ENCODE data around the gene CNKSR3. TPM values are rescaled to one million over a fixed set of nuclear protein-coding genes. Genes with fewer than 3 reads are reported as not detected.

The CNKSR3 gene
- total RNA-seq, 1 experiment from 2014 or later = 5.6 TPM

GRCh38 chr6:154478021-154478700 is 32.3 kb downstream of the CNKSR3 start:
- H3K79me2 ChIP-seq (ENCODE audit: insufficient read depth, low read length) = no peaks in the 10 kb centered on the region
- no peaks in the 10 kb centered on the region; a peak in 1 of 7 replicates for H3K36me3 Mint-ChIP-seq (ENCODE audit: insufficient read depth in 1 of 3, low read depth in 3 of 3)
- H4K8ac ChIP-seq (replicated peaks; ENCODE audit: insufficient read length, low read depth, low read length) = no peak overlapping the region
- H4K20me1 ChIP-seq (ENCODE audit: control insufficient read depth, insufficient read depth, insufficient read length) = peaks cover 2% of the 10 kb centered on the region
- no CpG with 5 or more reads among the region's 12 CpGs for whole genome bisulfite sequencing (ENCODE audit: extremely low coverage, insufficient read length, low lambda C conversion rate)
- H2BK20ac ChIP-seq (ENCODE audit: low read depth, low read length, poor library complexity, severe bottlenecking) = no peak overlapping the region
- H2AFZ ChIP-seq (ENCODE audit: low read length) = no peak overlapping the region
- no peak overlapping the region for H3K4ac ChIP-seq (ENCODE audit: low read depth, low read length)
- no peak overlapping the region for H3K18ac ChIP-seq (ENCODE audit: insufficient read length, low read depth, low read length)
- H3K27ac Mint-ChIP-seq = peak overlapping the region in 1 of 3 experiments; percentile 89; a peak in 2 of 7 replicates
- no peak overlapping the region for H3K4me3 Mint-ChIP-seq
- H3K4me1 Mint-ChIP-seq = peaks cover 11 to 16% of the 10 kb centered on the region in 2 experiments
- no peaks in the 10 kb centered on the region for H3K27me3 ChIP-seq (ENCODE audit: insufficient read depth, low read length)
- no peaks in the 10 kb centered on the region for H3K23me2 ChIP-seq (ENCODE audit: insufficient read length, low read depth, low read length, poor library complexity, severe bottlenecking)
- no peak overlapping the region for H4K91ac ChIP-seq (ENCODE audit: insufficient read length, low read depth, low read length)
- no peak overlapping the region for H2BK5ac ChIP-seq (ENCODE audit: insufficient read length, low read length)
- H3K9me3 ChIP-seq (ENCODE audit: control insufficient read depth, low read depth, low read length) = no peaks in the 10 kb centered on the region
- H3K23ac ChIP-seq (ENCODE audit: insufficient read length, low read depth, low read length) = no peak overlapping the region
- H3K9me3 Mint-ChIP-seq = no peaks in the 10 kb centered on the region
- H3K4me2 ChIP-seq (ENCODE audit: insufficient read depth, insufficient read length, low read length) = no peak overlapping the region
- no peak for DNase-seq
- no peak overlapping the region for H3K9ac ChIP-seq (ENCODE audit: extremely low read depth, insufficient read length, low read length)
- H2BK120ac ChIP-seq (ENCODE audit: low read depth, low read length, poor library complexity, severe bottlenecking) = no peak overlapping the region
- no peak overlapping the region for H2BK15ac ChIP-seq (ENCODE audit: low read depth, low read length)
- no peak overlapping the region for H3K14ac ChIP-seq (ENCODE audit: insufficient read depth, low read length)
- no peak overlapping the region for H3K27ac ChIP-seq (ENCODE audit: insufficient read length, low read depth, low read length)
- no peak overlapping the region for H3T11ph ChIP-seq (ENCODE audit: low read length)
- TF ChIP-seq CTCF (conservative IDR thresholded peaks at IDR 0.05) = no peak
- H2AK5ac ChIP-seq (ENCODE audit: insufficient read length, low read length) = no peak overlapping the region
- H3K4me1 ChIP-seq (ENCODE audit: insufficient read depth, low read length) = no peaks in the 10 kb centered on the region
- H3K79me1 ChIP-seq (ENCODE audit: insufficient read depth, low read depth, low read length, poor library complexity, severe bottlenecking) = no peaks in the 10 kb centered on the region
- H3K56ac ChIP-seq (ENCODE audit: insufficient read length, low read depth, low read length) = no peak overlapping the region
- H2BK12ac ChIP-seq (ENCODE audit: insufficient read length, low read depth, low read length) = no peak overlapping the region
- no peaks in the 10 kb centered on the region for H3K27me3 Mint-ChIP-seq (ENCODE audit: low read depth)
- no peak overlapping the region for H4K5ac ChIP-seq (ENCODE audit: insufficient read length, low read depth, low read length)

All from H9 (cell line).